Measurements from ENCODE around the gene CRYGC.

GRCh38 chr2:208179028-208179609 is 49.5 kb upstream of the CRYGC start:
- TF ChIP-seq SP2 (IDR thresholded peaks at IDR 0.05; ENCODE audit: low read length) (no peak), CTCF (IDR thresholded peaks at IDR 0.05; ENCODE audit: control extremely low read depth in 1 of 3, insufficient read depth in 1 of 3, low read depth in 1 of 3, low read length in 3 of 3) (no peak), SP1 (IDR thresholded peaks at IDR 0.05; ENCODE audit: low read depth, low read length) (0 out of 2 replicates have a peak, but pooled peaks have one; percentile 11), SUZ12 (IDR thresholded peaks at IDR 0.05; ENCODE audit: low read length) (no peak), TAF7 (optimal IDR thresholded peaks at IDR 0.05; ENCODE audit: borderline replicate concordance, low read depth, low read length) (no peak), POLR2A (IDR thresholded peaks at IDR 0.05; ENCODE audit: control extremely low read depth in 1 of 2, low read depth in 2 of 2, low read length in 2 of 2) (no peak), CHD2 (IDR thresholded peaks at IDR 0.05; ENCODE audit: low read length) (no peak), PHF8 (conservative IDR thresholded peaks at IDR 0.05; ENCODE audit: low read depth, low read length) (no peak), CHD7 (IDR thresholded peaks at IDR 0.05; ENCODE audit: insufficient replicate concordance, low read length) (no peak), EP300 (IDR thresholded peaks at IDR 0.05; ENCODE audit: borderline replicate concordance in 1 of 2, low read depth in 2 of 2, low read length in 2 of 2) (no peak), TCF12 (IDR thresholded peaks at IDR 0.05; ENCODE audit: low read depth, low read length) (no peak)

Data from H1 (cell line).